Skin of body (tissue), 2 donors: ENCODE data around the gene C6orf89. TPM values are rescaled to one million over a fixed set of nuclear protein-coding genes. Genes with fewer than 3 reads are reported as not detected.

Experiments
- DNase-seq: peaks from one replicate; lab custom pipeline; 2025; lab: John Stamatoyannopoulos, UW
- total RNA-seq: library from RNA; depleted of rRNA; stranded (reverse); fragments of >200 nt; gene quantifications from one replicate; pipeline ENCODE4 v1.2.3, GENCODE V29; 2014

C6orf89 gene
- total RNA-seq, 1 donor from 2014 or later: 27.1 TPM

- no peak for DNase-seq
Measured at GRCh38 chr6:36852481-36853147, 33.1 kb upstream of the C6orf89 start.

DNA sequence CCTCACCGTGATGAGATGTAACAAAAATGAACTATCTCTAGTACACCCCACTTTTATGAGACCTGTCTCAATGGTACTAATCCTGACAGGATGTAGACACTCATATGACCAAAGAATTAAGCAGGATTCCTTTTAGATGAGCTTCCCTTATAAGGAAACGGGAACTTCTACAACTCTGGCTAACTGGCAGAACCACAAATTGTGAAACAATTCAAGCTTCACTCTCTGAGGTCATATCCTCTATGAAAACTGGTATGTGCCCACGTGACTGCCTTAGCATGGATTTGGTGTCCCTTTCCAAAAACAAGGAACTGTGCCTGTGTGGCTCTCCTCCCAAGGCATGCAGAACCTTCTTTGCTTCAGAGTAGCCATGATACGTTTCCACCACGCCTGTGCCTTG is 32.4 kb upstream of the C6orf89 start:
- DNase-seq: no peak

GRCh38 chr6:36855750-36856149 is 30.0 kb upstream of the C6orf89 start:
- DNase-seq: no peak

- no peak for DNase-seq
Measured at GRCh38 chr6:36856277-36856676, 29.5 kb upstream of the C6orf89 start.

- no peak for DNase-seq
Measured at GRCh38 chr6:36857325-36857724, 28.4 kb upstream of the C6orf89 start.

DNA sequence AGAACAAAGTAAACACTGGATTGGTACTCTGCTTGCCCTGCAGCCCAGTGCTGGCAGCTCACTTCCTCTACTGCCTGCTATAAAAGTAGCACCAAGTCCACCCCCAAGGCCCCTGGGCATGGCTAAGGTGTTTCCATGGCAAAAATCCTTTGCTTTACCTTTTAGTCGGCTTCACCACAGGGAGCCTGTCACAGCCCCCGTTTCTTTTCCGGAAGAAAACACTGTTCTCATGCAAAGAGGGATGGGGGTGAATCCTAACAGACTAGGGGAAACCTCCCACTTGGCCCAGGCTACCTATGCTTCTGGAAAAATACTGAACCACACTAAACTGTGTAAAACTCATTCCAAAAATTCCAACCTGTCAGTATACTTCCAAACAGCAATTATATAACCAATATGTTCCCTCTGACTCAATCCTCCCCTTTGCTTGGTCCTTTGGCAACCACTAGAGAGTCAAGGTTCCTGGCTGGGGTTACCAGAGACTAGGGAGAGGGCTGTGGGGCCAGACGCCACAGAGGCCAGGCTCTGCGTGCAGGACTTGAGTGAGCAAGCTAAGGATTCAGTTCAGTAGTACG is 27.3 kb upstream of the C6orf89 start:
- DNase-seq: no peak

DNA sequence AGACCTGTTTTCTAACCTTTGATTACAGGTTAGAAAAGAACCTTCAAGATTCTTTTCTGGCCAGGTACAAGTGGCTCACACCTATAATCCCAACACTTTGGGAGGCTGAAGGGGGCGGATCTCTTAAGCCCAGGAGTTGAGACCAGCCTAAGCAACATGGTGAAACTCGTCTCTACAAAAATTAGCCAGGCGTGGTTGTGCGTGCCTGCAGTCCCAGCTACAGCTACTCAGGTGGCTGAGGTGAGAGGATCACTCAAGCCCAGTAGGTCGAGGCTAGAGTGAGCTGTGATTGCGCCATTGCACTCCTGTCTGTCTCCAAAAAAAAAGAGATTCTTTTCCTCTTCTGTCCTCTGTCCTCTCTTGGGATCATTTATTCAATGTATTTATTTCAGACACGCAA is 25.6 kb upstream of the C6orf89 start:
- DNase-seq: no peak

GRCh38 chr6:36862164-36862847 is 23.4 kb upstream of the C6orf89 start:
- DNase-seq: no peak

DNA sequence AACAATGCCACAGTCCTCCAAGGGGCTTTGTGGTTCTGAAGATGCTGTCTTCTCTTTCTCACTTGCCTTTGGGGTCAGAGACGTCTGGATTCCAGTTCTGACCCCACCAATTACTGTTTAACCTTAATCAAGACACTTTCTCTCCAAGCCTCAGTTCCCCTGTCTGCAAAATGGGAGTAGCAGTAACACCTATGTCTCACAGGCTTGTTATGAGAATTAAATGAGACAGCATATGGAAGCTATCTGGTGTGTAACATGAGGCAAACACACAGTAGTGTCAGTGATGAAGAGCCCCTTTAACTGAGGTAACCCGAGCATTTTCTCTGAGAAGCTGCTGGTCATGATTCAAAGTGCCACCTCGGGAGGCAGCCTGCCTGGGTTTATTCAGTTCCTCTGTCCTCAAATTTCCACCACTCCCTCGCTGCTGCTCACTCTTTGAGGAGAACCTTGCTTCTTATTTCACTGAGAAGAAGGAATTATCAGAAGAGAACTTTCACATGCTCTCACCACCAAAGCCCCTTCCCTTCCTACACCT is 22.8 kb upstream of the C6orf89 start:
- DNase-seq: no peak

DNA sequence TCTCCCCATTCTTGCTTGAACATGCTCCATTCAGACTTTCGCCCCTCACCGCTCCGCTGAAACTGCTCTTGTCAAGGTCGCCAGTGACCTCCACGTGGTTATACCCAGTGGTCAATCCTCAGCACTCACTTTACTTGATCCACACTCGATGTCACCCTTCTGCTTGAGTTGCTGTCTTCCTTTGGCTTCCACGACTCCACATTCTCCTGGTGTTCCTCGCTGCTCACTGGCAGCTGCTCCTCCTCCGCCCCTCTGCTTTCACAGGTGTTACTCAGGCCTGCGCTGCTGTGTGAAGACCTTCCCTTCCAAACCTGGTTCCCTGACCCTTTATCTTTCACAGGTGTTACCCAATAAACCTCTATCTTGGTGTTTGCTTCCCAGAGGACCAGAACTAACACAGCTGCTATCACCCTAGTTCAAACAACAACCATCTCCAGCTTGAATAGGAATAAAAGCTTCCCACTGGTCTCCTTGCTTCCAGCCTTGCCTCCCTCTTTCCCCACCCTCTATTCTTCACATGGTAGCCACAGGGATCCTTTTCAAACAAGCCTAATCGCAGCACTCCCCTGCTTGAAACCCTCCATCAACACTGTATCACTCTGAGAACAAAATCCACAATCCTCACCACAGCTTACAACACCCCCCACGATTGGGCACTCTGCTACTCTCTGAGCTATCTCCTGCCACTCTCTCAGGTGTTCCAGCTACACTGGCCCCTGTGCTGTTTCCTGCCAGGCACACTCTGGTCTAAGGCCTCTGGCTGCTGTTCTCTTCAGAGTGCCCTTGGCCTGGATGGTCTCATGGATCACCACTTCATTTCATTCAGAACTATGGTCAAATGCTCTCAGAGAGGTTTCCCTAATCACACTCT is 21.8 kb upstream of the C6orf89 start:
- DNase-seq: no peak

DNA sequence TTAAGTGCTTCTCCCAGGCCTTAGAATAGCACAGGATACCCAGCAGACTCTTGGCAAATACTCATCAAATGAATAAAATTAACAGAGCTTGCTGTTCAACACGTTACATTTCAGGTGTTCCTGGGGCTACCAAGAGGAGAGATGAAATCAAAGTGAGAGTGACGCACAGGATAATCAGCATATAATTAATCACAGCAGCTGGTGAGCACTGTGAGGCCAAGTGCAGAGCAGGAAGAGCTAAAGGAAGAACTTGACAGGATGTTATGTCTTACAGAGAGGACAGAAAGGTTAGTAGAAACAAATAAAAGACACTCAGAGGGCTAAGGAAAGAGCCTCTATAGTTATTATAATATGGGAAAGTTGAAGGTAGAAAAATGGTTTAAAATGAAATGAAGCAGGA is 19.9 kb upstream of the C6orf89 start:
- DNase-seq: no peak

GRCh38 chr6:36867471-36868224 is 18.1 kb upstream of the C6orf89 start:
- no peak for DNase-seq

DNA sequence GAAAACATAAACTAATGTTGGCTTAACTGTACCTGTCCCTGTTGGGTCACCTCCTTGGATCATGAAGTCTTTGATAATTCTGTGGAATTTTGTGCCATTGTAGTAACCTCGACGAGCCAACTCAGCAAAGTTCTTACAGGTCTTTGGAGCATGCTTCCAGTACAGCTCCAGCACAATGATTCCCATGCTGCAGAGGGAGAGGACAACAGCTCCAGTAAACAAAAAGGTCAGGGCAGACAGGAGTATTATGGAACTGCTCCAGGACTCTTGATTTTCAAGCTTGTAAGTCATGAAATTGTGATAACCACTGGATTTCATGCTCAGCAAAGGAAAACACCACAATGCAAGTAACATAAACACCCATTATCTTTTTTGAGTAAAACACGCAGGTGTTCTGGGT is 14.1 kb upstream of the C6orf89 start:
- DNase-seq: no peak

- DNase-seq: no peak
Measured at GRCh38 chr6:36873115-36873514, 12.6 kb upstream of the C6orf89 start.

- no peak for DNase-seq
Measured at GRCh38 chr6:36873612-36874442, 11.9 kb upstream of the C6orf89 start.

DNA sequence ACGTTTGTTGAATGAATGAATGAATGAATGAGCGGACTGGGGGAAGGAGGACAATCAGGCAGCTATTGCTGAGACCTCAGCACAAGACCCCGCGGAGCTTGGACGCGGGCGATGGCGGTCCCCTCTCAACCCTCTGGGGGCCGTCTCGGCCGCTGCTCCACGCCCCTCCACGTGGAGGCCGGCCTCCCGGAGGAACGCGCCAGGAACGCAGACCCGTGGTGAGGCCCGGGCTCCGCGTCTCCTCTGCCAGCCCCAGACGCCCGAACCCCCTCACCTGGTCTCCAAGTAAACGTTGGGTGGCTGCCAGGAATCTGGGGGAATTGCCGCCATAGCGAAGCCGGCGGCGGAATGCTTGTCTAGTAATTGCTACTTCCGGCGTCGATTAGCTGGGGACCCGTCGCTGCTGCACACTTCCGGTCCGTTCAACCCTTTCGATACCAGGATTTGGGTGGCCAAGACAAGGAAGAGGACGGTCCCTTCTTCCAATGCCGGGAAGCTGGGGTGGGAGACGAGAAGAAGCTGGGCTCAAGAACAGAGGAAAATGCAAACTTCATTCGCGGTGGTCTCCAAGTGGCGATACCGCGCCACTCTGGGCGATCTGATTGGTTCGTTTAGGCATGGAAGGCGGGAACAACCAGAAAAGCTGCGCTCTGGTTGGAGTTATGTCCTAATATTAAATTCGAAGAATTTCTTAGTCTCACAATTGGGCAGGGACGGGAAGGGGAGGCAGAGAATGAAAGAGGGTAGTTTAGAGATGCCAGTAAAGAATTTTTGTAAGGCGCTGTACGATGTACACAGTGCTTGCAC is 11.1 kb upstream of the C6orf89 start, which contains the start of gene PPIL1:
Gene PPIL1, minus strand, starts transcription at position 361 of the 807 bp plus-strand sequence. Its CDS starts 31 bp downstream, at position 330.
- peak; percentile 95 for DNase-seq

- no peak for DNase-seq
Measured at GRCh38 chr6:36875250-36875633, 10.5 kb upstream of the C6orf89 start.

DNA sequence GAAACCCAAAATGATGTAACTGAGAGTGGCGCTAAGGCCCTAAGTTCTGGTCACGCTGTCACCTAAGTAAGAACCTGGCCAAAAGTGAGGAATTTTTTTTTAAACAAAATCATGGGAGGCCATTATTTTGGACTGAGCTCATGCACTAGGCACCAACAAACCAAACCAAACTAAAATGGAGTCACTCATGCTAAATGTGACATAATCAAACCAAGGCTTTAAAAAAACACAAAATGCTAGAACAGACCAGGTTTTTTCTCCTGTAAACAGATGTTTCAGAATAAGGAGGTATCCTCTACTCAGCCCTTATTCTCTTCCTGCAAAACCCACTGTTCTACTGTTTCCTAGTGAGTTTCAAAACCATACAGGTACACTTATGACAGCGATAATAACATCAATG is 1.1 kb upstream of the C6orf89 start:
- DNase-seq: no peak
